BJ (cell line): Measurements from ENCODE around the gene MUS81. TPM values are rescaled to one million over a fixed set of nuclear protein-coding genes. Genes with fewer than 3 reads are reported as not detected.

Source experiments
- CTCF ChIA-PET: fragments of 350-600 bp; formaldehyde crosslinking; extraction: SDS; loops from one replicate; lab custom pipeline; 2021; ENCODE audit warnings: antibody characterized with exemption, inconsistent platforms; lab: Yijun Ruan, JAX
- POLR2A ChIA-PET: fragments of 300-600 bp; sonication (Branson Sonifier 250); formaldehyde crosslinking; extraction: SDS; loops from one replicate; lab custom pipeline; 2021; ENCODE audit warnings: antibody characterized with exemption; lab: Charles Lee
- DNase-seq: peaks from one replicate; pipeline ENCODE4 v3.0.0-alpha.2; 2011; ENCODE audit warnings: low read depth
- H3K27me3 ChIP-seq: 2 replicates; pipeline ENCODE4 v1.6.0; 2011; ENCODE audit warnings: low read length; ENCODE audit not compliant: control insufficient read depth, insufficient read depth
- H3K36me3 ChIP-seq: 2 replicates; pipeline ENCODE4 v1.5.1; 2011; ENCODE audit warnings: low read length; ENCODE audit not compliant: control insufficient read depth, insufficient read depth
- H3K4me3 ChIP-seq: 2 replicates; pipeline ENCODE4 v1.5.1; 2011; ENCODE audit warnings: low read depth, mild to moderate bottlenecking, control low read depth, low read length
- polyA plus RNA-seq: library from polyadenylated mRNA; depleted of rRNA; stranded (reverse); fragments of >200 nt; gene quantifications from 2 replicates; pipeline ENCODE4 v1.2.3, GENCODE V29; 2011
- TF ChIP-seq, protein P1 (sequence below): IDR thresholded peaks from 2 replicates; pipeline ENCODE4 v1.5.1; 2011; ENCODE audit warnings: low read depth, mild to moderate bottlenecking, control low read depth, inconsistent platforms, low read length, moderate library complexity; ENCODE audit not compliant: insufficient read depth

Gene MUS81
- polyA plus RNA-seq, 1 experiment, result 63.8 TPM

- Histone ChIP-seq H3K4me3 (no peak overlapping the region), H3K27me3 (no peaks in the 10 kb centered on the region), H3K36me3 (peaks cover 54% of the 10 kb centered on the region)
- CTCF ChIA-PET, result interaction anchor here (1.1 kb wide), 1 partner anchor 22 kb away, joined by 5 read pairs; the partner anchor contains the start of gene FIBP
- TF ChIP-seq, protein P1, sequence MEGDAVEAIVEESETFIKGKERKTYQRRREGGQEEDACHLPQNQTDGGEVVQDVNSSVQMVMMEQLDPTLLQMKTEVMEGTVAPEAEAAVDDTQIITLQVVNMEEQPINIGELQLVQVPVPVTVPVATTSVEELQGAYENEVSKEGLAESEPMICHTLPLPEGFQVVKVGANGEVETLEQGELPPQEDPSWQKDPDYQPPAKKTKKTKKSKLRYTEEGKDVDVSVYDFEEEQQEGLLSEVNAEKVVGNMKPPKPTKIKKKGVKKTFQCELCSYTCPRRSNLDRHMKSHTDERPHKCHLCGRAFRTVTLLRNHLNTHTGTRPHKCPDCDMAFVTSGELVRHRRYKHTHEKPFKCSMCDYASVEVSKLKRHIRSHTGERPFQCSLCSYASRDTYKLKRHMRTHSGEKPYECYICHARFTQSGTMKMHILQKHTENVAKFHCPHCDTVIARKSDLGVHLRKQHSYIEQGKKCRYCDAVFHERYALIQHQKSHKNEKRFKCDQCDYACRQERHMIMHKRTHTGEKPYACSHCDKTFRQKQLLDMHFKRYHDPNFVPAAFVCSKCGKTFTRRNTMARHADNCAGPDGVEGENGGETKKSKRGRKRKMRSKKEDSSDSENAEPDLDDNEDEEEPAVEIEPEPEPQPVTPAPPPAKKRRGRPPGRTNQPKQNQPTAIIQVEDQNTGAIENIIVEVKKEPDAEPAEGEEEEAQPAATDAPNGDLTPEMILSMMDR, result no peak
- POLR2A ChIA-PET, result no interaction called here
- no peak for DNase-seq
Observed at GRCh38 chr11:65867284-65868071, 7.2 kb downstream of the MUS81 start.

DNA sequence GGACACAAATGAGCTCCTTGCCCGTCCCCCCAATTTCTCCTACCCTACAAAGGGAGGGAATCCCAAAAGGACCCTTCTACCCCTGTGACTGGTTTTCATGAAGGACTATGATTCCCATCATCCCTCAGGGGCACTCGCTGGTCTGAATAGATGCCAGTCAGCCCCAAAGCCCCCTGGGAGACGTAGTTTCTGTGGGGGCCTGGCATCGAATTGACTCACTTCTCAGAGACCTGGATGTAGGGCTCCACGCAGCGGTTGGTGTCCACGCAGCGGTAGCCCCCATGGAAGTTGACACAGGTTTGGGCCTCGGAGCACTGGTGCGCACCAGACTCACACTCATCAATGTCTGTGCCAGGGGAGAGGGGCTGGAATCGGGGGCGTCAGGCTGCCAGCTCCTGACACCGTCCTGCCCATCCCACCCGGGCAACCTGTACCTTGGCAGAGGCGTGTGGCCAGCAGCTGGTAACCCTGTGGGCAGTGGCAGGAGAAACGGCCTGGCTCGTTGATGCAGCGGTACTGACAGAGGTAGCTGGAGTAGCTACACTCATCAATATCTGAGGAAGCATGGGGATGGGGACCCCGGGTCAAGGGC is 7.9 kb downstream of the MUS81 start:
- Histone ChIP-seq H3K36me3 (peaks cover 49% of the 10 kb centered on the region), H3K4me3 (no peak overlapping the region), H3K27me3 (no peaks in the 10 kb centered on the region)
- ChIA-PET POLR2A (interaction anchor here (0.6 kb wide), 1 partner anchor 10 kb away, joined by 4 read pairs; the partner anchor contains the start of gene CFL1), CTCF (interaction anchor here (1.0 to 6.9 kb wide), 4 partner anchors 8 to 21 kb away, joined by 3 to 70 read pairs (median 36); partner anchors contain the start of genes FIBP and MUS81)
- no peak for DNase-seq
- TF ChIP-seq, protein P1, result no peak

- H3K36me3 ChIP-seq, result peaks cover 43% of the 10 kb centered on the region
- no peak overlapping the region for H3K4me3 ChIP-seq
- no peaks in the 10 kb centered on the region for H3K27me3 ChIP-seq
- CTCF ChIA-PET, result interaction anchor here (1.0 to 6.9 kb wide), 4 partner anchors 8 to 20 kb away, joined by 3 to 70 read pairs (median 36); partner anchors contain the start of genes FIBP and MUS81
- TF ChIP-seq, protein P1, result no peak
- POLR2A ChIA-PET, result interaction anchor here (0.6 kb wide), 1 partner anchor 11 kb away, joined by 4 read pairs; the partner anchor contains the start of gene CFL1
- no peak for DNase-seq
Observed at GRCh38 chr11:65868907-65869306, 8.7 kb downstream of the MUS81 start.

GRCh38 chr11:65869643-65870306 is 9.5 kb downstream of the MUS81 start:
- POLR2A ChIA-PET, result no interaction called here
- no peak for DNase-seq

More at GRCh38 chr11:65869643-65870306, 9.5 kb downstream of the MUS81 start:
- H3K27me3 ChIP-seq, result no peaks in the 10 kb centered on the region
- CTCF ChIA-PET, result interaction anchor here (6.5 to 6.9 kb wide), 2 partner anchors 9 to 14 kb away, joined by 68 to 70 read pairs; partner anchors contain the start of gene MUS81
- H3K36me3 ChIP-seq, result peaks cover 36% of the 10 kb centered on the region
- no peak overlapping the region for H3K4me3 ChIP-seq
- TF ChIP-seq, protein P1, result no peak
